ENCODE measurements around the gene TCTN2.

DNA sequence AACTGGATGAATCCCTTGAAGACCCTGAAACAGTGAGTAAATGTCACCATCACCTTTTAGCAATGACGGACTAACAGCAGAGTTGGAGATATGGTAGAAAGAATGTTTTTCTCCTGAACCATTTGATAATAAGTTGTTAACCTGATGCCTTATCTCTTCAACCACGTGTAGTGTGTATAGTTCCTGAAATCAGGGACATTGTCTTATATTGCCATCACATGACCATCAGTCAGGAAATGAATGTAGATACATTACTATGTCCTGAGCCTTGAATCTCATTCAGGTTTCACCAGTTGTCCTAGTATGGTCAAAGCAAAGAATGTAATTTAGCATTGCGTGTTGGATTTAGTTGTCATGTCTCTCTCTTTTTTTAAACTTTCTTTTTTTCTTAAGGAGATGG is 57.0 kb downstream of the TCTN2 start:
- TF ChIP-seq, protein P1, sequence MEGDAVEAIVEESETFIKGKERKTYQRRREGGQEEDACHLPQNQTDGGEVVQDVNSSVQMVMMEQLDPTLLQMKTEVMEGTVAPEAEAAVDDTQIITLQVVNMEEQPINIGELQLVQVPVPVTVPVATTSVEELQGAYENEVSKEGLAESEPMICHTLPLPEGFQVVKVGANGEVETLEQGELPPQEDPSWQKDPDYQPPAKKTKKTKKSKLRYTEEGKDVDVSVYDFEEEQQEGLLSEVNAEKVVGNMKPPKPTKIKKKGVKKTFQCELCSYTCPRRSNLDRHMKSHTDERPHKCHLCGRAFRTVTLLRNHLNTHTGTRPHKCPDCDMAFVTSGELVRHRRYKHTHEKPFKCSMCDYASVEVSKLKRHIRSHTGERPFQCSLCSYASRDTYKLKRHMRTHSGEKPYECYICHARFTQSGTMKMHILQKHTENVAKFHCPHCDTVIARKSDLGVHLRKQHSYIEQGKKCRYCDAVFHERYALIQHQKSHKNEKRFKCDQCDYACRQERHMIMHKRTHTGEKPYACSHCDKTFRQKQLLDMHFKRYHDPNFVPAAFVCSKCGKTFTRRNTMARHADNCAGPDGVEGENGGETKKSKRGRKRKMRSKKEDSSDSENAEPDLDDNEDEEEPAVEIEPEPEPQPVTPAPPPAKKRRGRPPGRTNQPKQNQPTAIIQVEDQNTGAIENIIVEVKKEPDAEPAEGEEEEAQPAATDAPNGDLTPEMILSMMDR (IDR thresholded peaks at IDR 0.05), result no peak
- TF ChIP-seq EZH2 (IDR thresholded peaks at IDR 0.05; ENCODE audit: borderline replicate concordance, insufficient read depth, low read depth, low read length, poor library complexity, severe bottlenecking), result no peak
